Smooth muscle cell (in vitro differentiated cells): ENCODE results near the gene PTPRD. TPM values are rescaled to one million over a fixed set of nuclear protein-coding genes. Genes with fewer than 3 reads are reported as not detected.

Source experiments
- DNase-seq: peaks from one replicate; lab custom pipeline; 2025; ENCODE audit not compliant: unreplicated experiment; lab: John Stamatoyannopoulos, UW
- H2AFZ ChIP-seq: fragments of 200-600 bp; sonication (generic); 2 replicates; pipeline ENCODE4 v1.6.0; 2016; ENCODE audit warnings: antibody characterized with exemption, low read depth, mild to moderate bottlenecking
- H3F3A ChIP-seq: fragments of 200-600 bp; sonication (generic); 2 replicates; pipeline ENCODE4 v1.6.0; 2017; ENCODE audit warnings: antibody characterized with exemption, low read depth
- H3K27ac ChIP-seq: fragments of 200-600 bp; sonication (generic); 2 replicates; pipeline ENCODE4 v1.5.1; 2016; ENCODE audit warnings: low read depth, mild to moderate bottlenecking
- H3K27me3 ChIP-seq: fragments of 200-600 bp; sonication (generic); 2 replicates; pipeline ENCODE4 v1.6.1; 2016; ENCODE audit warnings: low read depth, mild to moderate bottlenecking
- H3K36me3 ChIP-seq: fragments of 200-600 bp; sonication (generic); 2 replicates; pipeline ENCODE4 v1.5.1; 2016; ENCODE audit warnings: low read depth
- H3K4me1 ChIP-seq: fragments of 200-600 bp; sonication (generic); 2 replicates; pipeline ENCODE4 v1.5.1; 2016; ENCODE audit warnings: low read depth
- H3K4me2 ChIP-seq: fragments of 200-600 bp; sonication (generic); 2 replicates; pipeline ENCODE4 v1.6.0; 2016; ENCODE audit warnings: mild to moderate bottlenecking
- H3K4me3 ChIP-seq: fragments of 200-600 bp; sonication (generic); 2 replicates; pipeline ENCODE4 v1.5.1; 2016; ENCODE audit warnings: mild to moderate bottlenecking
- H3K79me2 ChIP-seq: fragments of 200-600 bp; sonication (generic); 2 replicates; pipeline ENCODE4 v1.6.0; 2016; ENCODE audit warnings: low read depth, mild to moderate bottlenecking
- H3K9ac ChIP-seq: fragments of 200-600 bp; sonication (generic); 2 replicates; pipeline ENCODE4 v1.6.0; 2016; ENCODE audit warnings: low read depth
- H3K9me3 ChIP-seq: fragments of 200-600 bp; sonication (generic); replicated peaks from 2 replicates; pipeline ENCODE4 v1.5.1; 2016; ENCODE audit warnings: low read depth
- H4K20me1 ChIP-seq: fragments of 200-600 bp; sonication (generic); 2 replicates; pipeline ENCODE4 v1.6.0; 2016; ENCODE audit warnings: low read depth
- WGBS: methylation state at CpG from one replicate; pipeline ENCODE4 v1.1.7; 2016; ENCODE audit warnings: low lambda C conversion rate; 5-methylcytosine and 5-hydroxymethylcytosine counted together
- polyA plus RNA-seq: library from polyadenylated mRNA; unstranded; fragments of >200 nt; fragmentation: Nextera tagmentation; extraction: Ambion mirVana; gene quantifications from 2 replicates; pipeline ENCODE4 v1.2.1, GENCODE V29; 2016
- total RNA-seq: library from RNA; depleted of rRNA; stranded (reverse); fragments of >200 nt; gene quantifications from 2 replicates; pipeline ENCODE4 v1.2.3, GENCODE V29; 2014
- TF ChIP-seq, protein P1 (sequence below): fragments of 200-600 bp; sonication (generic); IDR thresholded peaks from 2 replicates; pipeline ENCODE4 v1.5.1; 2017; ENCODE audit warnings: borderline replicate concordance, mild to moderate bottlenecking, antibody characterized with exemption; ENCODE audit not compliant: insufficient read depth, poor library complexity, severe bottlenecking

PTPRD gene
- total and polyA plus RNA-seq, 2 experiments from 2014 or later, result 6.5 to 61.0 TPM

DNA sequence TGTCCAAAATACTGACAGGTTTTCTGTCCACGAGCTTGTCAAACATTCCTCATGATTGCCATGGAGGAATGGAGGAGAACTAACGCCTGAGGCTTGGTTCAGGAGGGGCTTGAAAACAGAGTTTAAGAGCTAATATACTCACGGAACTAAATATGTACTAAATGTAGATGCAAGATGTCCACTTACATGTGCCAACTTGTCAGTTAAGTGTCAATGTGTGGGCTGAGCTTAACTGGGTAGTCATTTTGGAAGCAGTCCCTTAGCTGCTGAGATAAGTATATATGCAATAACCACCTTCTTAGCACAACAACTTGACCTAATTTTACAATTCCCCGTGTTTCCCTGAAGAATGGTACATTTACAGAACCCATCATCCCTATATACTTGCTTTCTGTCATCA is 176.0 kb downstream of the PTPRD start:
- H3F3A ChIP-seq, result no peaks in the 10 kb centered on the region
- H3K27me3 ChIP-seq, result no peaks in the 10 kb centered on the region
- TF ChIP-seq, protein P1, sequence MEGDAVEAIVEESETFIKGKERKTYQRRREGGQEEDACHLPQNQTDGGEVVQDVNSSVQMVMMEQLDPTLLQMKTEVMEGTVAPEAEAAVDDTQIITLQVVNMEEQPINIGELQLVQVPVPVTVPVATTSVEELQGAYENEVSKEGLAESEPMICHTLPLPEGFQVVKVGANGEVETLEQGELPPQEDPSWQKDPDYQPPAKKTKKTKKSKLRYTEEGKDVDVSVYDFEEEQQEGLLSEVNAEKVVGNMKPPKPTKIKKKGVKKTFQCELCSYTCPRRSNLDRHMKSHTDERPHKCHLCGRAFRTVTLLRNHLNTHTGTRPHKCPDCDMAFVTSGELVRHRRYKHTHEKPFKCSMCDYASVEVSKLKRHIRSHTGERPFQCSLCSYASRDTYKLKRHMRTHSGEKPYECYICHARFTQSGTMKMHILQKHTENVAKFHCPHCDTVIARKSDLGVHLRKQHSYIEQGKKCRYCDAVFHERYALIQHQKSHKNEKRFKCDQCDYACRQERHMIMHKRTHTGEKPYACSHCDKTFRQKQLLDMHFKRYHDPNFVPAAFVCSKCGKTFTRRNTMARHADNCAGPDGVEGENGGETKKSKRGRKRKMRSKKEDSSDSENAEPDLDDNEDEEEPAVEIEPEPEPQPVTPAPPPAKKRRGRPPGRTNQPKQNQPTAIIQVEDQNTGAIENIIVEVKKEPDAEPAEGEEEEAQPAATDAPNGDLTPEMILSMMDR, result no peak
- H3K9ac ChIP-seq, result no peak overlapping the region
- H3K27ac ChIP-seq, result no peak overlapping the region
- H3K4me3 ChIP-seq, result no peak overlapping the region
- DNase-seq, result no peak
- H2AFZ ChIP-seq, result no peak overlapping the region
- H3K36me3 ChIP-seq, result no peaks in the 10 kb centered on the region
- no peak overlapping the region for H3K4me2 ChIP-seq
- no peaks in the 10 kb centered on the region for H3K9me3 ChIP-seq
- H3K79me2 ChIP-seq, result no peaks in the 10 kb centered on the region
- peaks cover 8% of the 10 kb centered on the region for H3K4me1 ChIP-seq
- WGBS, result 70% methylated on average over 4 of the region's 4 CpGs
- H4K20me1 ChIP-seq, result no peaks in the 10 kb centered on the region

DNA sequence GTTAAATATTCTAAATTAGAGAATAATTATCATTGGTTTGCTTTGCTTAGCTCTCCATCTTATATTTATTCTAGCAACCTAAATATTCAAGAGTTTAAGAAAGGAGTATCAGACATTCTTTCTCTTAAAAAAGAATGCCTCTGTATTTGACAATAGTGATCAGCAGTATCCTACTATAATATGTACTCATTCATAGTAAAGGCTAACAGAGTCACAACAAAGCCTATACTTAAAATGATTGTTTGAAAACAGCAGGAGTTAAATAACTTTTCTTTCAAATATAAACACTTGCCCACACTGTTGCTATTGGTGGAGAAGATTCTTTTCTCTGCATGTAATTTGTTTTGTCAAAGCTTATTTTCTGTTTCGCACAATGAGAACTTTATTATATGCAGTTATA is 178.4 kb downstream of the PTPRD start:
- TF ChIP-seq, protein P1, result no peak
- no peak overlapping the region for H3K9ac ChIP-seq

DNA sequence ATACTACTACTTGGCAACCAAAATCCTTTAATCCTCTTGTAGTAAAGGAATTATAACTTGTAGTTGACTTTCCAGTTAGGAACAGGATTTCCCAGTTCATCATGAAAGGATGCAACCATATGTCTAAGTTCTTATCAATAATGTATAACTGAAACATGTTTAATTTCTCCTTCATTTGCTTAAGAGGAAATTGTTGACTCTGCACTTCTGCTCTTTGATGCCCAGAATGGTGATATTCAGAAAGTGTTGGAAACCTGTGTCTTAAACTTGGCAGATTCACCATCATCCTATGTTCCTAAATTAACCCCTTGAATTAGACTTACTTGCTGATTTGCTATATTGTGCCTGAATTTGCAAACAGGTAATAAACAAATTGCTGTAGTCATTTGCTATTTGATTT is 201.5 kb downstream of the PTPRD start:
- H3K79me2 ChIP-seq, result no peaks in the 10 kb centered on the region
- no peak overlapping the region for H3K4me2 ChIP-seq
- H3F3A ChIP-seq, result no peaks in the 10 kb centered on the region
- no peak overlapping the region for H3K4me3 ChIP-seq
- H3K27ac ChIP-seq, result no peak overlapping the region
- H3K9ac ChIP-seq, result no peak overlapping the region
- H4K20me1 ChIP-seq, result no peaks in the 10 kb centered on the region
- H3K4me1 ChIP-seq, result no peaks in the 10 kb centered on the region
- no peak for DNase-seq
- H2AFZ ChIP-seq, result no peak overlapping the region
- H3K9me3 ChIP-seq, result no peaks in the 10 kb centered on the region
- TF ChIP-seq, protein P1, result no peak
- no peaks in the 10 kb centered on the region for H3K36me3 ChIP-seq
- no peaks in the 10 kb centered on the region for H3K27me3 ChIP-seq

More for the DNA sequence above, 178.4 kb downstream of the PTPRD start:
- Histone ChIP-seq H3K27ac (no peak overlapping the region), H2AFZ (no peak overlapping the region), H3K27me3 (no peaks in the 10 kb centered on the region), H4K20me1 (no peaks in the 10 kb centered on the region), H3K4me1 (peaks cover 8% of the 10 kb centered on the region), H3K9me3 (no peaks in the 10 kb centered on the region), H3K79me2 (no peaks in the 10 kb centered on the region), H3K36me3 (no peaks in the 10 kb centered on the region), H3K4me3 (no peak overlapping the region), H3K4me2 (no peak overlapping the region), H3F3A (no peaks in the 10 kb centered on the region)
- WGBS, result 94% methylated on average over 1 of the region's 1 CpG
- no peak for DNase-seq

DNA sequence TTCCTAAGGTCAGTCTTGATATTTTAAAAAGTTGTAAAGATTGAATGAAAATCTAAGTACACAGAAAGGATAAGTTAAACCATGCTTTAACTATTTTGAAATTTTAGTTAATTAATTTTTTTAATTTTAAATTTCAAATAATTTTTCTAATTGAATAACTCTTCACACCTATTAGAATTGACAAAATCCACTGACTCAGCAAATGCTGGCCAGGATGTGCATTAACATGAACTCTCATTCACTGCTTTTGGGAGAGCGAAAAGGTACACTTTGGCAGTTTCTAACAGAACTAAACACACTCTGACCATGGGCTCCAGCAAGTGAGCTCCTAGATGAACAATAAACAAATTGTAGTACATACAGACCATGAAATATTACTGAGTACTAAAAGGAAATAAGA is 209.5 kb downstream of the PTPRD start:
- Histone ChIP-seq H3K4me1 (no peaks in the 10 kb centered on the region), H3K9ac (no peak overlapping the region), H3K36me3 (no peaks in the 10 kb centered on the region), H4K20me1 (no peaks in the 10 kb centered on the region), H2AFZ (no peak overlapping the region), H3K9me3 (no peaks in the 10 kb centered on the region), H3K4me2 (no peak overlapping the region), H3K79me2 (no peaks in the 10 kb centered on the region), H3F3A (no peaks in the 10 kb centered on the region), H3K27me3 (no peaks in the 10 kb centered on the region), H3K27ac (no peak overlapping the region), H3K4me3 (no peak overlapping the region)
- TF ChIP-seq, protein P1, result no peak
- no peak for DNase-seq
- WGBS, result 93% methylated on average over 1 of the region's 1 CpG
